Endothelial cell of umbilical vein (primary cell): Measurements from ENCODE around the gene PLXDC2. TPM values are rescaled to one million over a fixed set of nuclear protein-coding genes. Genes with fewer than 3 reads are reported as not detected.

ENCODE experiments used
- BruUV-seq: library from RNA; stranded (reverse); fragments of 400-500 nt; replicated peaks from 2 replicates; lab custom pipeline; 2021; lab: Mats Ljungman, UMichigan
- CTCF ChIA-PET: fragments of 300-600, 350-600 bp; sonication (Branson Sonifier 250); formaldehyde crosslinking; loops from one replicate; lab custom pipeline; 2021; ENCODE audit warnings: antibody characterized with exemption, inconsistent platforms; lab: Charles Lee
- POLR2A ChIA-PET: fragments of 300-600, 350-600 bp; sonication (Branson Sonifier 250); formaldehyde crosslinking; loops from one replicate; lab custom pipeline; 2021; ENCODE audit warnings: antibody characterized with exemption, inconsistent platforms; lab: Charles Lee
- DNase-seq: peaks from one replicate; pipeline ENCODE4 v3.0.0-alpha.2; 2011; ENCODE audit warnings: low read depth, low spot score
- FAIRE-seq: peaks from 2 replicates; lab custom pipeline; 2011; peaks lifted over from hg19 to GRCh38; lab: Jason Lieb, UNC
- H2AFZ ChIP-seq: 2 replicates; pipeline ENCODE4 v1.6.0; 2012; ENCODE audit warnings: low read depth, low read length, control low read depth, inconsistent platforms
- H3K27ac ChIP-seq: 2 replicates; pipeline ENCODE4 v1.5.1; 2011; ENCODE audit warnings: low read depth, mild to moderate bottlenecking, control low read depth, low read length, moderate library complexity; ENCODE audit not compliant: insufficient read depth
- H3K27me3 ChIP-seq, 2 experiments: 2 replicates each; pipeline versions ENCODE4 v1.6.0 to v1.6.1; 2011; ENCODE audit warnings: low read length in 2 of 2, mixed read lengths in 1 of 2; ENCODE audit not compliant: control insufficient read depth in 2 of 2, insufficient read depth in 2 of 2
- H3K36me3 ChIP-seq, 2 experiments: 2 replicates in 1 of 2; 3 replicates in 1 of 2; pipeline ENCODE4 v1.5.1; 2011; ENCODE audit warnings: low read length in 2 of 2, mild to moderate bottlenecking in 1 of 2, moderate library complexity in 1 of 2; ENCODE audit not compliant: control insufficient read depth in 2 of 2, insufficient read depth in 2 of 2; ENCODE audit errors: extremely low read depth in 1 of 2
- H3K4me1 ChIP-seq: 3 replicates; pipeline ENCODE4 v1.5.1; 2011; ENCODE audit warnings: mild to moderate bottlenecking, low read length; ENCODE audit not compliant: control insufficient read depth, insufficient read depth; ENCODE audit errors: extremely low read depth
- H3K4me2 ChIP-seq: 2 replicates; pipeline ENCODE4 v1.6.1; 2011; ENCODE audit warnings: low read length, control low read depth, mixed read lengths; ENCODE audit not compliant: insufficient read depth
- H3K4me3 ChIP-seq, 3 experiments: fragments of 200-600 bp in 1 of 3; sonication (generic), shearing (Covaris generic) in 1 of 3; replicated peaks in 1 of 3; 2 replicates each; pipeline ENCODE4 v1.5.1; 2011 to 2016; ENCODE audit warnings: control low read depth in 3 of 3, low read length in 3 of 3, mild to moderate bottlenecking in 2 of 3, inconsistent platforms in 1 of 3, low read depth in 1 of 3, moderate library complexity in 1 of 3; ENCODE audit not compliant: insufficient read depth in 1 of 3
- H3K79me2 ChIP-seq: 2 replicates; pipeline ENCODE4 v1.6.0; 2012; ENCODE audit warnings: low read length, inconsistent platforms; ENCODE audit not compliant: control insufficient read depth, insufficient read depth
- H3K9ac ChIP-seq: replicated peaks from 2 replicates; pipeline ENCODE3; 2011; ENCODE audit warnings: low read length, control low read depth; ENCODE audit not compliant: insufficient read depth; ENCODE audit errors: extremely low read depth
- H3K9me1 ChIP-seq: replicated peaks from 3 replicates; pipeline ENCODE4 v1.6.0; 2011; ENCODE audit warnings: mild to moderate bottlenecking, low read length; ENCODE audit not compliant: control insufficient read depth, insufficient read depth; ENCODE audit errors: extremely low read depth
- H3K9me3 ChIP-seq: replicated peaks from 2 replicates; pipeline ENCODE4 v1.5.1; 2012; ENCODE audit warnings: low read length, inconsistent platforms; ENCODE audit not compliant: control insufficient read depth, insufficient read depth
- H4K20me1 ChIP-seq: replicated peaks from 2 replicates; pipeline ENCODE3; 2011; ENCODE audit warnings: mild to moderate bottlenecking, low read length; ENCODE audit not compliant: control insufficient read depth, insufficient read depth; ENCODE audit errors: extremely low read depth
- EZH2 ChIP-seq: IDR thresholded peaks from 2 replicates; pipeline ENCODE4 v1.6.1; 2012; ENCODE audit warnings: borderline replicate concordance, low read depth, mild to moderate bottlenecking, moderate library complexity, low read length, inconsistent platforms; ENCODE audit not compliant: severe bottlenecking
- FOS ChIP-seq: IDR thresholded peaks from 2 replicates; pipeline ENCODE4 v1.6.1; 2011; ENCODE audit warnings: mild to moderate bottlenecking, low read length, moderate library complexity, borderline replicate concordance; ENCODE audit not compliant: insufficient read depth
- GATA2 ChIP-seq: IDR thresholded peaks from 2 replicates; pipeline ENCODE4 v1.7.0; 2011; ENCODE audit warnings: low read depth, mild to moderate bottlenecking, moderate library complexity, mixed read lengths, low read length; ENCODE audit not compliant: insufficient read length, insufficient read depth
- JUN ChIP-seq: IDR thresholded peaks from 2 replicates; pipeline ENCODE4 v1.6.1; 2011; ENCODE audit warnings: borderline replicate concordance, low read depth; ENCODE audit not compliant: insufficient read length, insufficient read depth
- MAX ChIP-seq: IDR thresholded peaks from 2 replicates; pipeline ENCODE4 v1.6.1; 2011; ENCODE audit not compliant: insufficient read depth, insufficient read length
- MYC ChIP-seq: IDR thresholded peaks from one replicate; pipeline ENCODE4 v1.6.1; 2011; ENCODE audit warnings: mild to moderate bottlenecking, low read depth, low read length
- POLR2A ChIP-seq: IDR thresholded peaks from 2 replicates; pipeline ENCODE4 v1.6.1; 2012; ENCODE audit warnings: low read depth, mild to moderate bottlenecking, control low read depth, low read length
- POLR2AphosphoS5 ChIP-seq: IDR thresholded peaks from 2 replicates; pipeline ENCODE4 v1.6.1; 2012; ENCODE audit warnings: low read depth, mild to moderate bottlenecking, control low read depth, low read length, moderate library complexity; ENCODE audit not compliant: insufficient read depth
- dilution Hi-C: fragments of 300-500 bp; cut with MboI; formaldehyde crosslinking; loops from one replicate; pipeline ENCODE4 v1.15.0; 2019; ENCODE audit warnings: low sequenced_read_pairs; ENCODE audit not compliant: extremely low pct_ligation_motif_present
- intact Hi-C: fragments of 100-400 bp; cut with micrococcal nuclease; formaldehyde crosslinking; loops from one replicate; pipeline ENCODE4 v1.10.0; 2022
- polyA plus RNA-seq, 4 experiments: library from polyadenylated mRNA; depleted of rRNA in 3 of 4; stranded (reverse) in 3 of 4; unstranded in 1 of 4; fragments of >200 nt; gene quantifications; 2 replicates each; pipeline versions ENCODE4 v1.2.1 to v1.2.3, GENCODE V29; 2011 to 2012; ENCODE audit warnings: missing spikeins in 1 of 4
- total RNA-seq: library from RNA; stranded (reverse); gene quantifications from 2 replicates; pipeline ENCODE4 v1.2.3, GENCODE V29; 2021
- TF ChIP-seq, protein P1 (sequence below), 2 donors: IDR thresholded peaks; 1 replicate in 1 of 2; 2 replicates in 1 of 2; pipeline ENCODE4 v1.5.1; 2011; ENCODE audit warnings: low read length in 2 of 2, mild to moderate bottlenecking in 2 of 2, moderate library complexity in 2 of 2, control low read depth in 1 of 2, inconsistent platforms in 1 of 2, low read depth in 1 of 2; ENCODE audit not compliant: insufficient read depth in 1 of 2; ENCODE audit errors: extremely low read depth in 1 of 2

PLXDC2 gene
- total and polyA plus RNA-seq, 2 donors (not counting 3 experiments of a cell fraction or from before 2014, with no cell fraction given), result 0.32 to 1.2 TPM

DNA sequence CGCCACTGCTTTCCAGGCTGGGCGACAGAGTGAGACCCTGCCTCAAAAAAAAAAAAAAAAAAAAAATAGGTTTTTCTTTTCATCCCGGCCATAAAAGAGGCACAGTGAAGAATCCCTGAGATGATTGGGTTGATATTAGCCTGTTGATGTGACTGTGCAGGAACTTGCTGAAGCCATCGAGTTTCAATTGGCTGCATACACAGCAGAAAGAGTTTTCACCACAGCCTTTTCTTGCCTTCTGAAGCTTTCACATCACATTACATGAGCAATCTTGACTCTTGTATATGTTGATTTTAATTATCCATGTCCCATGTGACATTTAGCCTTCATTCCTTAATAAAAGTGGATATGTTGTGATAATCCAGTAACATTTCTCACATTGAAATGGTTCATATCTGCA is 14.9 kb upstream of the PLXDC2 start:
- Histone ChIP-seq H3K4me3 (no peak overlapping the region), H3K9me3 (no peaks in the 10 kb centered on the region), H3K4me2 (no peak overlapping the region), H3K9ac (no peak overlapping the region), H3K79me2 (no peaks in the 10 kb centered on the region), H3K9me1 (no peaks in the 10 kb centered on the region), H3K4me1 (no peaks in the 10 kb centered on the region), H2AFZ (no peak overlapping the region), H3K27me3 (no peaks in the 10 kb centered on the region), H3K36me3 (no peaks in the 10 kb centered on the region), H4K20me1 (no peaks in the 10 kb centered on the region), H3K27ac (no peak overlapping the region)
- POLR2A ChIA-PET, result no interaction called here
- no TSS peak for BruUV-seq
- intact Hi-C loops, result no loop called here
- dilution Hi-C loops, result no loop called here
- FAIRE-seq, result no peak
- no peak for DNase-seq
- CTCF ChIA-PET, result no interaction called here
- TF ChIP-seq MAX (no peak), POLR2A (no peak), FOS (no peak), GATA2 (no peak), JUN (no peak), EZH2 (no peak), POLR2AphosphoS5 (no peak), MYC (no peak)
- TF ChIP-seq, protein P1, sequence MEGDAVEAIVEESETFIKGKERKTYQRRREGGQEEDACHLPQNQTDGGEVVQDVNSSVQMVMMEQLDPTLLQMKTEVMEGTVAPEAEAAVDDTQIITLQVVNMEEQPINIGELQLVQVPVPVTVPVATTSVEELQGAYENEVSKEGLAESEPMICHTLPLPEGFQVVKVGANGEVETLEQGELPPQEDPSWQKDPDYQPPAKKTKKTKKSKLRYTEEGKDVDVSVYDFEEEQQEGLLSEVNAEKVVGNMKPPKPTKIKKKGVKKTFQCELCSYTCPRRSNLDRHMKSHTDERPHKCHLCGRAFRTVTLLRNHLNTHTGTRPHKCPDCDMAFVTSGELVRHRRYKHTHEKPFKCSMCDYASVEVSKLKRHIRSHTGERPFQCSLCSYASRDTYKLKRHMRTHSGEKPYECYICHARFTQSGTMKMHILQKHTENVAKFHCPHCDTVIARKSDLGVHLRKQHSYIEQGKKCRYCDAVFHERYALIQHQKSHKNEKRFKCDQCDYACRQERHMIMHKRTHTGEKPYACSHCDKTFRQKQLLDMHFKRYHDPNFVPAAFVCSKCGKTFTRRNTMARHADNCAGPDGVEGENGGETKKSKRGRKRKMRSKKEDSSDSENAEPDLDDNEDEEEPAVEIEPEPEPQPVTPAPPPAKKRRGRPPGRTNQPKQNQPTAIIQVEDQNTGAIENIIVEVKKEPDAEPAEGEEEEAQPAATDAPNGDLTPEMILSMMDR (IDR thresholded peaks at IDR 0.05; ENCODE audit: extremely low read depth in 1 of 2, insufficient read depth in 1 of 2, low read depth in 1 of 2, low read length in 2 of 2), result no peak
